H9 (cell line): ENCODE measurements around the gene CTNNA3. TPM values are rescaled to one million over a fixed set of nuclear protein-coding genes. Genes with fewer than 3 reads are reported as not detected.

Source experiments
- DNase-seq: peaks from one replicate; pipeline ENCODE4 v3.0.0-alpha.2; 2017
- H2AFZ ChIP-seq: one replicate; pipeline ENCODE4 v1.6.1; 2013; ENCODE audit warnings: mild to moderate bottlenecking, low read length, control low read depth, moderate library complexity
- H2AK5ac ChIP-seq: 2 replicates; pipeline ENCODE4 v1.6.1; 2013; ENCODE audit warnings: low read length, control low read depth, mixed read lengths; ENCODE audit not compliant: insufficient read length
- H2BK120ac ChIP-seq: one replicate; pipeline ENCODE4 v1.6.1; 2013; ENCODE audit warnings: low read depth, mild to moderate bottlenecking, low read length, control low read depth, inconsistent platforms; ENCODE audit not compliant: poor library complexity, severe bottlenecking
- H2BK12ac ChIP-seq: 2 replicates; pipeline ENCODE4 v1.6.1; 2013; ENCODE audit warnings: low read length, control low read depth, mixed read lengths, low read depth; ENCODE audit not compliant: insufficient read length
- H2BK15ac ChIP-seq: 2 replicates; pipeline ENCODE4 v1.6.1; 2013; ENCODE audit warnings: low read depth, low read length, control low read depth
- H2BK20ac ChIP-seq: one replicate; pipeline ENCODE4 v1.6.1; 2013; ENCODE audit warnings: low read depth, mild to moderate bottlenecking, low read length, control low read depth, inconsistent platforms; ENCODE audit not compliant: poor library complexity, severe bottlenecking
- H2BK5ac ChIP-seq: 2 replicates; pipeline ENCODE4 v1.6.1; 2013; ENCODE audit warnings: low read length, control low read depth, mixed read lengths; ENCODE audit not compliant: insufficient read length
- H3K14ac ChIP-seq: 2 replicates; pipeline ENCODE4 v1.6.1; 2013; ENCODE audit warnings: low read length, control low read depth; ENCODE audit not compliant: insufficient read depth
- H3K18ac ChIP-seq: 2 replicates; pipeline ENCODE4 v1.6.1; 2013; ENCODE audit warnings: low read depth, mild to moderate bottlenecking, mixed read lengths, low read length, control low read depth; ENCODE audit not compliant: insufficient read length
- H3K23ac ChIP-seq: 2 replicates; pipeline ENCODE4 v1.6.1; 2013; ENCODE audit warnings: low read length, control low read depth, mixed read lengths, low read depth; ENCODE audit not compliant: insufficient read length
- H3K23me2 ChIP-seq: 2 replicates; pipeline ENCODE4 v1.6.1; 2013; ENCODE audit warnings: low read depth, mild to moderate bottlenecking, mixed read lengths, low read length, control low read depth; ENCODE audit not compliant: insufficient read length, poor library complexity, severe bottlenecking
- H3K27ac ChIP-seq: 2 replicates; pipeline ENCODE4 v1.5.1; 2013; ENCODE audit warnings: low read length, control low read depth, mixed read lengths, low read depth; ENCODE audit not compliant: insufficient read length
- H3K27me3 ChIP-seq: 2 replicates; pipeline ENCODE4 v1.6.1; 2013; ENCODE audit warnings: low read length, control low read depth, inconsistent platforms; ENCODE audit not compliant: insufficient read depth
- H3K4ac ChIP-seq: 2 replicates; pipeline ENCODE4 v1.6.1; 2013; ENCODE audit warnings: low read depth, mild to moderate bottlenecking, control low read depth, inconsistent platforms, low read length, moderate library complexity
- H3K4me1 ChIP-seq: 2 replicates; pipeline ENCODE4 v1.6.1; 2013; ENCODE audit warnings: low read length, control low read depth, inconsistent platforms; ENCODE audit not compliant: insufficient read depth
- H3K4me2 ChIP-seq: 2 replicates; pipeline ENCODE4 v1.6.1; 2013; ENCODE audit warnings: low read length, control low read depth, mixed read lengths; ENCODE audit not compliant: insufficient read length, insufficient read depth
- H3K56ac ChIP-seq: 2 replicates; pipeline ENCODE4 v1.6.1; 2013; ENCODE audit warnings: low read depth, mild to moderate bottlenecking, mixed read lengths, low read length, control low read depth; ENCODE audit not compliant: insufficient read length
- H3K79me1 ChIP-seq: 2 replicates; pipeline ENCODE4 v1.6.1; 2013; ENCODE audit warnings: low read depth, mild to moderate bottlenecking, moderate library complexity, low read length, control low read depth, inconsistent platforms; ENCODE audit not compliant: insufficient read depth, poor library complexity, severe bottlenecking
- H3K79me2 ChIP-seq: 2 replicates; pipeline ENCODE4 v1.6.1; 2013; ENCODE audit warnings: low read length, control low read depth, inconsistent platforms; ENCODE audit not compliant: insufficient read depth
- H3K9ac ChIP-seq: 2 replicates; pipeline ENCODE4 v1.6.1; 2013; ENCODE audit warnings: low read length, control low read depth, mixed read lengths; ENCODE audit not compliant: insufficient read length; ENCODE audit errors: extremely low read depth
- H3K9me3 ChIP-seq: one replicate; pipeline ENCODE4 v1.6.1; 2013; ENCODE audit warnings: low read depth, low read length, inconsistent platforms; ENCODE audit not compliant: control insufficient read depth
- H3T11ph ChIP-seq: one replicate; pipeline ENCODE4 v1.6.1; 2013; ENCODE audit warnings: mild to moderate bottlenecking, low read length, control low read depth, inconsistent platforms
- H4K20me1 ChIP-seq: one replicate; pipeline ENCODE4 v1.6.1; 2013; ENCODE audit not compliant: control insufficient read depth, insufficient read length, insufficient read depth
- H4K5ac ChIP-seq: 2 replicates; pipeline ENCODE4 v1.6.1; 2013; ENCODE audit warnings: low read depth, mild to moderate bottlenecking, mixed read lengths, low read length, control low read depth; ENCODE audit not compliant: insufficient read length
- H4K8ac ChIP-seq: replicated peaks from 2 replicates; pipeline ENCODE4 v1.6.1; 2013; ENCODE audit warnings: low read length, control low read depth, mixed read lengths, low read depth; ENCODE audit not compliant: insufficient read length
- H4K91ac ChIP-seq: 2 replicates; pipeline ENCODE4 v1.6.1; 2013; ENCODE audit warnings: low read depth, mild to moderate bottlenecking, moderate library complexity, mixed read lengths, low read length, control low read depth; ENCODE audit not compliant: insufficient read length
- H3K27ac Mint-ChIP-seq, 3 experiments: 2 replicates in 2 of 3; 3 replicates in 1 of 3; pipeline ENCODE4 v1.8.0; 2020 to 2021; ENCODE audit warnings: mixed read lengths in 3 of 3, mild to moderate bottlenecking in 1 of 3, moderate library complexity in 1 of 3
- H3K27me3 Mint-ChIP-seq: 2 replicates; pipeline ENCODE4 v1.8.0; 2021; ENCODE audit warnings: low read depth, mild to moderate bottlenecking, moderate library complexity, mixed read lengths
- H3K36me3 Mint-ChIP-seq, 3 experiments: 2 replicates in 2 of 3; 3 replicates in 1 of 3; pipeline ENCODE4 v1.8.0; 2020 to 2021; ENCODE audit warnings: low read depth in 3 of 3, mixed read lengths in 3 of 3; ENCODE audit not compliant: insufficient read depth in 1 of 3
- H3K4me1 Mint-ChIP-seq, 2 experiments: 2 replicates each; pipeline ENCODE4 v1.8.0; 2020; ENCODE audit warnings: mixed read lengths in 2 of 2
- H3K4me3 Mint-ChIP-seq, 2 experiments: 2 replicates in 1 of 2; 3 replicates in 1 of 2; pipeline ENCODE4 v1.8.0; 2020 to 2021; ENCODE audit warnings: mild to moderate bottlenecking in 2 of 2, mixed read lengths in 2 of 2, moderate library complexity in 1 of 2
- H3K9me3 Mint-ChIP-seq, 2 experiments: 2 replicates in 1 of 2; 3 replicates in 1 of 2; pipeline ENCODE4 v1.8.0; 2020; ENCODE audit warnings: mild to moderate bottlenecking in 2 of 2, mixed read lengths in 2 of 2, moderate library complexity in 1 of 2
- CTCF ChIP-seq: fragments of 200-600 bp; sonication (generic); conservative IDR thresholded peaks from 3 replicates; pipeline ENCODE4 v1.8.0; 2021; ENCODE audit warnings: antibody characterized with exemption, mild to moderate bottlenecking
- whole genome bisulfite sequencing: extraction: QIAGEN DNeasy Blood & Tissue Kit; methylation state at CpG from one replicate; pipeline ENCODE4 v1.1.7; 2013; ENCODE audit warnings: missing lambda C conversion rate, low lambda C conversion rate, mixed read lengths; ENCODE audit not compliant: insufficient read length; ENCODE audit errors: extremely low coverage; 5-methylcytosine and 5-hydroxymethylcytosine counted together
- total RNA-seq: library from RNA; stranded (reverse); gene quantifications from 2 replicates; pipeline ENCODE4 v1.2.1, GENCODE V29; 2021

The CTNNA3 gene
- total RNA-seq, 1 experiment from 2014 or later: 3.3 TPM

GRCh38 chr10:66246177-66246576 lies 1449.8 kb downstream of the CTNNA3 start:
- no peak overlapping the region for H3K27ac Mint-ChIP-seq
- Histone ChIP-seq H2BK20ac (no peak overlapping the region), H2AK5ac (no peak overlapping the region), H2BK15ac (no peak overlapping the region), H3K56ac (no peak overlapping the region), H3K4me1 (no peaks in the 10 kb centered on the region), H3K14ac (no peak overlapping the region), H2BK12ac (no peak overlapping the region), H3K18ac (no peak overlapping the region), H3K27me3 (no peaks in the 10 kb centered on the region), H3K23ac (no peak overlapping the region), H4K5ac (no peak overlapping the region), H4K8ac (no peak overlapping the region), H2AFZ (no peak overlapping the region), H3K23me2 (no peaks in the 10 kb centered on the region), H3K79me2 (no peaks in the 10 kb centered on the region), H3K27ac (no peak overlapping the region), H3T11ph (no peak overlapping the region), H2BK5ac (no peak overlapping the region), H2BK120ac (no peak overlapping the region), H4K91ac (no peak overlapping the region), H3K79me1 (no peaks in the 10 kb centered on the region), H4K20me1 (no peaks in the 10 kb centered on the region), H3K4me2 (no peak overlapping the region), H3K9ac (no peak overlapping the region), H3K9me3 (no peaks in the 10 kb centered on the region), H3K4ac (no peak overlapping the region)
- peaks cover 0 to 12% (median 8%) of the 10 kb centered on the region in 3 experiments; a peak in 5 of 7 replicates for H3K36me3 Mint-ChIP-seq
- H3K27me3 Mint-ChIP-seq: no peaks in the 10 kb centered on the region
- DNase-seq: no peak
- no peak for TF ChIP-seq CTCF
- peaks cover 6 to 17% of the 10 kb centered on the region in 2 experiments; a peak in 4 of 5 replicates for H3K9me3 Mint-ChIP-seq
- no peak overlapping the region for H3K4me3 Mint-ChIP-seq
- H3K4me1 Mint-ChIP-seq: peaks cover 12 to 16% of the 10 kb centered on the region in 2 experiments
- WGBS: no CpG with 5 or more reads among the region's 1 CpG
